ENCODE measurements around the gene RPS6KA2. TPM values are rescaled to one million over a fixed set of nuclear protein-coding genes. Genes with fewer than 3 reads are reported as not detected.

The RPS6KA2 gene
- total and polyA plus RNA-seq, 4 experiments from 2014 or later: 1.1 to 10.6 (median 6.6) TPM

DNA sequence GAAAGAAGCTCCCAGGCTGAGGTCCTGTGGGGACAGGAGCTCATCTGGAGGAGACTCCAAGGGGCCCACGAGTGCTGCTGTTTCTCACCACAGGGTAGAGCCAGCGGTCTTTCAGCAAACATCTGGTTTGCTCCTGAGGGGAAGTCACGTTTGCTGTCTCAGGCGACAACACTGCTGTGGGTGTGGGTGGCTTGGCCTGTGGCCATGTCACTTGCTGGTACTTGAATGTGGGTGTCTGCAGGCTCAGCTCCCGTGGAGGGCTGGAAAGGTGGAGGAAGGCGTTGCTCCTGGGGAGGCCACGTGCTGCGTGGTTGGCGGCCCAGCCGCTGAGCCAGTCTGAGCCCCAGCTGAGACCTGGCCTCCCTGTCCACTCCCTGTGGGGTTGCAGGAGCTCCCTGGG, 191.5 kb downstream of the RPS6KA2 start:
- H3K4me3 Mint-ChIP-seq: peak overlapping the region in 3 of 8 donors; percentile 26 to 83 (median 36)
- CTCF ChIA-PET (ENCODE audit: partially characterized antibody): interaction anchor here (0.8 to 3.5 kb wide), 17 partner anchors 16 to 554 kb away, joined by 3 to 21 read pairs (median 3); partner anchors contain the start of gene RPS6KA2
- no peaks in the 10 kb centered on the region for H3K9me3 Mint-ChIP-seq
- H3K27ac Mint-ChIP-seq: peak overlapping the region in 6 of 7 donors; percentile 9 to 89 (median 72)
- POLR2A ChIA-PET (ENCODE audit: partially characterized antibody): interaction anchor here (0.6 to 2.3 kb wide), 7 partner anchors 16 to 192 kb away, joined by 3 to 11 read pairs (median 4); partner anchors contain the start of gene RPS6KA2
- H3K27me3 Mint-ChIP-seq: no peaks in the 10 kb centered on the region
- H3K4me3 ChIP-seq (ENCODE audit: low read length in 2 of 2): no peak overlapping the region
- no peak overlapping the region for H3K27ac ChIP-seq (ENCODE audit: low read depth, low read length)
- peak; percentile 26 to 58 (median 43) for DNase-seq
- no peaks in the 10 kb centered on the region for H3K27me3 ChIP-seq (ENCODE audit: insufficient read depth, low read length)
- peaks cover 23% of the 10 kb centered on the region for H3K4me1 ChIP-seq (ENCODE audit: insufficient read depth, low read length)
- peaks cover 16 to 33% (median 26%) of the 10 kb centered on the region in 4 donors for H3K4me1 Mint-ChIP-seq
- H3K36me3 ChIP-seq (ENCODE audit: insufficient read depth, low read length): no peaks in the 10 kb centered on the region
- no peaks in the 10 kb centered on the region for H3K9me3 ChIP-seq (ENCODE audit: control insufficient read depth in 1 of 2, low read length in 2 of 2)
- peaks cover 1 to 7% of the 10 kb centered on the region in 2 donors for H3K36me3 Mint-ChIP-seq
- intact Hi-C loops (cut with micrococcal nuclease): loop anchor here (1.0 to 2.0 kb wide), 2 partner anchors 17 to 77 kb away; no protein-coding TSS in a partner anchor

GRCh38 chr6:166434336-166434735, 192.7 kb downstream of the RPS6KA2 start:
- Mint-ChIP-seq H3K4me3 (no peak overlapping the region), H3K27ac (peak overlapping the region in 3 of 7 donors; percentile 3 to 77 (median 30)), H3K9me3 (peaks cover 0 to 2% (median 0%) of the 10 kb centered on the region in 8 donors), H3K36me3 (peaks cover 1 to 10% of the 10 kb centered on the region in 2 donors), H3K4me1 (peaks cover 11 to 24% (median 17%) of the 10 kb centered on the region in 4 donors), H3K27me3 (no peaks in the 10 kb centered on the region)
- H3K4me3 ChIP-seq (ENCODE audit: low read length in 2 of 2): no peak overlapping the region
- DNase-seq: no peak
- H3K36me3 ChIP-seq (ENCODE audit: insufficient read depth, low read length): no peaks in the 10 kb centered on the region
- H3K4me1 ChIP-seq (ENCODE audit: insufficient read depth, low read length): peaks cover 16% of the 10 kb centered on the region
- intact Hi-C loops (cut with micrococcal nuclease): loop anchor here (2.0 kb wide), 1 partner anchor 16 kb away; no protein-coding TSS in a partner anchor
- H3K9me3 ChIP-seq (ENCODE audit: control insufficient read depth in 1 of 2, low read length in 2 of 2): no peaks in the 10 kb centered on the region
- ChIA-PET CTCF (ENCODE audit: partially characterized antibody) (interaction anchor here (1.4 to 3.5 kb wide), 3 partner anchors 35 to 59 kb away, joined by 3 to 19 read pairs (median 7); no protein-coding TSS in a partner anchor), POLR2A (ENCODE audit: partially characterized antibody) (interaction anchor here (2.3 kb wide), 1 partner anchor 15 kb away, joined by 11 read pairs; no protein-coding TSS in a partner anchor)
- H3K27ac ChIP-seq (ENCODE audit: low read depth, low read length): no peak overlapping the region
- H3K27me3 ChIP-seq (ENCODE audit: insufficient read depth, low read length): no peaks in the 10 kb centered on the region

DNA sequence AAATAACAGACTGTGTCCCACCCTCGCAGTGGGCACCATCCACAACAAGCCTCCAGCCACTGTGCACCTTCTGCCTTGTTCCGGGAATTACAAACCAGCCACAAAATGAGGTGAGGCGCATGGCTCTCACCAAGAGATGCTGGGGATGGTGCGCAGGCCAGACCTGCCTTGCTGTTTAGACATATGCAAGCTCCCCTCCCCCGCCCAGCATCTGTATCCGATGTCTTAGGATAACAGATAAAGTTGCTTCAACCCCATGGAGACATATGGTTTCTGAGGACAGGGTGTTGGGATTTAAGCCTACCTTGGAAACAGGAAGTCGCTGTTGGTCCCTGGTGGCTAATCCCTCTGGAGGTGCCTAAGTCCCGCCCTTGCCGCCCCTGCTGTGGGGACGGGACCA, 194.0 kb downstream of the RPS6KA2 start:
- Mint-ChIP-seq H3K27ac (no peak overlapping the region), H3K4me3 (no peak overlapping the region), H3K27me3 (no peaks in the 10 kb centered on the region), H3K36me3 (peaks cover 3 to 8% of the 10 kb centered on the region in 2 donors), H3K9me3 (peaks cover 0 to 5% (median 0%) of the 10 kb centered on the region in 8 donors), H3K4me1 (peaks cover 8 to 20% (median 13%) of the 10 kb centered on the region in 4 donors)
- ChIA-PET POLR2A (ENCODE audit: partially characterized antibody) (interaction anchor here (1.2 kb wide), 1 partner anchor 14 kb away, joined by 3 read pairs; no protein-coding TSS in a partner anchor), CTCF (ENCODE audit: partially characterized antibody) (interaction anchor here (0.8 to 3.5 kb wide), 2 partner anchors 17 to 33 kb away, joined by 3 to 19 read pairs; no protein-coding TSS in a partner anchor)
- H3K4me3 ChIP-seq (ENCODE audit: low read length in 2 of 2): no peak overlapping the region
- intact Hi-C loops (cut with micrococcal nuclease): no loop called here
- no peak for DNase-seq
- no peaks in the 10 kb centered on the region for H3K27me3 ChIP-seq (ENCODE audit: insufficient read depth, low read length)
- peaks cover 15% of the 10 kb centered on the region for H3K4me1 ChIP-seq (ENCODE audit: insufficient read depth, low read length)
- no peaks in the 10 kb centered on the region for H3K9me3 ChIP-seq (ENCODE audit: control insufficient read depth in 1 of 2, low read length in 2 of 2)
- no peaks in the 10 kb centered on the region for H3K36me3 ChIP-seq (ENCODE audit: insufficient read depth, low read length)
- no peak overlapping the region for H3K27ac ChIP-seq (ENCODE audit: low read depth, low read length)

GRCh38 chr6:166430269-166430668, 196.8 kb downstream of the RPS6KA2 start:
- Histone ChIP-seq H3K4me1 (ENCODE audit: insufficient read depth, low read length) (peaks cover 2% of the 10 kb centered on the region), H3K27ac (ENCODE audit: low read depth, low read length) (no peak overlapping the region), H3K27me3 (ENCODE audit: insufficient read depth, low read length) (no peaks in the 10 kb centered on the region), H3K9me3 (ENCODE audit: control insufficient read depth in 1 of 2, low read length in 2 of 2) (no peaks in the 10 kb centered on the region), H3K36me3 (ENCODE audit: insufficient read depth, low read length) (no peaks in the 10 kb centered on the region), H3K4me3 (ENCODE audit: low read length in 2 of 2) (no peak overlapping the region)
- DNase-seq: no peak
- POLR2A ChIA-PET (ENCODE audit: partially characterized antibody): interaction anchor here (0.7 to 1.2 kb wide), 3 partner anchors 8 to 26 kb away, joined by 3 to 4 read pairs (median 3); no protein-coding TSS in a partner anchor
- H3K27me3 Mint-ChIP-seq: no peaks in the 10 kb centered on the region
- peaks cover 3 to 7% of the 10 kb centered on the region in 2 donors for H3K36me3 Mint-ChIP-seq
- H3K4me1 Mint-ChIP-seq: peaks cover 0 to 1% (median 1%) of the 10 kb centered on the region in 4 donors
- CTCF ChIA-PET (ENCODE audit: partially characterized antibody): interaction anchor here (0.7 to 1.6 kb wide), 3 partner anchors 8 to 29 kb away, joined by 3 to 4 read pairs (median 3); no protein-coding TSS in a partner anchor
- peak overlapping the region in 1 of 7 donors; percentile 65 for H3K27ac Mint-ChIP-seq
- no peak overlapping the region for H3K4me3 Mint-ChIP-seq
- intact Hi-C loops (cut with micrococcal nuclease): no loop called here
- peaks cover 0 to 5% (median 0%) of the 10 kb centered on the region in 8 donors for H3K9me3 Mint-ChIP-seq

DNA sequence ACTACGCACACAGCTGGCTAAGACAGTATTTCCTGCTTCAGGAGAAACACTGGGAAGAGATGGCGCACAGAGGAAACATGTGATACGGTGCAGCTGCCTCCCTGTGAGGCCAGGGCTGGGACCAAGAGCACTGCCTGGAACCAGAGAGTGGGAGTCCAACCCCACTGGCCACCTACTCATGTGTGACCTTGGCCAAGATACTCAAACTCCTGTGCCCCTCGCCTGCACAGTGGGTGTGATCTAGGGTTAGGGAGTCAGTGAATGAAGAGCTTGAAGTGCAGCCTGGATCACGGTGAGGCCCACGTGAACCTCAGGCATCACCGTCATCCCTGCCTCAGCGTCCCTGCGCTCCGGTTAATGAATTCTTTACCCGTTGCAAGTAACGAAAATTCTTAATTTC, 202.6 kb downstream of the RPS6KA2 start:
- intact Hi-C loops (cut with micrococcal nuclease): no loop called here
- Mint-ChIP-seq H3K4me1 (peaks cover 12 to 23% (median 21%) of the 10 kb centered on the region in 4 donors), H3K4me3 (no peak overlapping the region), H3K27me3 (no peaks in the 10 kb centered on the region), H3K36me3 (peaks cover 0 to 4% of the 10 kb centered on the region in 2 donors), H3K27ac (no peak overlapping the region), H3K9me3 (peaks cover 0 to 3% (median 0%) of the 10 kb centered on the region in 8 donors)
- peaks cover 23% of the 10 kb centered on the region for H3K4me1 ChIP-seq (ENCODE audit: insufficient read depth, low read length)
- POLR2A ChIA-PET (ENCODE audit: partially characterized antibody): no interaction called here
- H3K4me3 ChIP-seq (ENCODE audit: low read length in 2 of 2): no peak overlapping the region
- DNase-seq: no peak
- no peaks in the 10 kb centered on the region for H3K36me3 ChIP-seq (ENCODE audit: insufficient read depth, low read length)
- H3K27ac ChIP-seq (ENCODE audit: low read depth, low read length): no peak overlapping the region
- no peaks in the 10 kb centered on the region for H3K27me3 ChIP-seq (ENCODE audit: insufficient read depth, low read length)
- no peaks in the 10 kb centered on the region for H3K9me3 ChIP-seq (ENCODE audit: control insufficient read depth in 1 of 2, low read length in 2 of 2)
- CTCF ChIA-PET (ENCODE audit: partially characterized antibody): interaction anchor here (1.1 kb wide), 1 partner anchor 23 kb away, joined by 3 read pairs; no protein-coding TSS in a partner anchor

DNA sequence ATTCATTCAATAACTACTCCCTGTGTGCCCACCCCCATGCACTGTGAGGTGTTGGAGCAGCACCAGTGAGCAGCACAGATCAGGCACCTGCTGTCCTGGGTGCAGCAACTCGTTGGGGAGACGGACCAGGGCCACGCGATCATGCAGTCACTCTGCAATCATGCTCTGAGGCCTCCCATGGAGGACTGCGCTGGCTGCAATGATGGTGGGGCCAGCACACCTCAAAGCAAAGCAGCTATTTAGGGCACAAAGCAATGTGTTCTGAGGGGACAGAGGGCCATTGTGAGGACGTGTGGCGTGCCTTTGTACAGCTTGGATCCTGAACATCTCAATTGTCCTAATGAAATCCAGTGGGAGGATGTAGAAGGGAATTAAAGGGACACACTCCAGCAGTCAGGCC, 203.3 kb downstream of the RPS6KA2 start:
- Mint-ChIP-seq H3K9me3 (peaks cover 0 to 3% (median 0%) of the 10 kb centered on the region in 8 donors), H3K4me3 (no peak overlapping the region), H3K4me1 (peaks cover 19 to 29% (median 27%) of the 10 kb centered on the region in 4 donors), H3K36me3 (peaks cover 0 to 6% of the 10 kb centered on the region in 2 donors), H3K27me3 (no peaks in the 10 kb centered on the region), H3K27ac (peak overlapping the region in 1 of 7 donors; percentile 13)
- POLR2A ChIA-PET (ENCODE audit: partially characterized antibody): no interaction called here
- peaks cover 29% of the 10 kb centered on the region for H3K4me1 ChIP-seq (ENCODE audit: insufficient read depth, low read length)
- no peak overlapping the region for H3K4me3 ChIP-seq (ENCODE audit: low read length in 2 of 2)
- H3K36me3 ChIP-seq (ENCODE audit: insufficient read depth, low read length): no peaks in the 10 kb centered on the region
- intact Hi-C loops (cut with micrococcal nuclease): no loop called here
- no peaks in the 10 kb centered on the region for H3K27me3 ChIP-seq (ENCODE audit: insufficient read depth, low read length)
- CTCF ChIA-PET (ENCODE audit: partially characterized antibody): interaction anchor here (3.2 kb wide), 1 partner anchor 23 kb away, joined by 13 read pairs; no protein-coding TSS in a partner anchor
- no peak overlapping the region for H3K27ac ChIP-seq (ENCODE audit: low read depth, low read length)
- H3K9me3 ChIP-seq (ENCODE audit: control insufficient read depth in 1 of 2, low read length in 2 of 2): no peaks in the 10 kb centered on the region
- DNase-seq: no peak

GRCh38 chr6:166423051-166423745, 203.9 kb downstream of the RPS6KA2 start:
- Mint-ChIP-seq H3K4me3 (no peak overlapping the region), H3K9me3 (no peaks in the 10 kb centered on the region), H3K27ac (peak overlapping the region in 1 of 7 donors; percentile 13), H3K4me1 (peaks cover 24 to 35% (median 32%) of the 10 kb centered on the region in 4 donors), H3K27me3 (no peaks in the 10 kb centered on the region), H3K36me3 (peaks cover 0 to 6% of the 10 kb centered on the region in 2 donors)
- Histone ChIP-seq H3K27me3 (ENCODE audit: insufficient read depth, low read length) (no peaks in the 10 kb centered on the region), H3K4me3 (ENCODE audit: low read length in 2 of 2) (no peak overlapping the region), H3K4me1 (ENCODE audit: insufficient read depth, low read length) (peaks cover 35% of the 10 kb centered on the region), H3K9me3 (ENCODE audit: control insufficient read depth in 1 of 2, low read length in 2 of 2) (no peaks in the 10 kb centered on the region), H3K36me3 (ENCODE audit: insufficient read depth, low read length) (no peaks in the 10 kb centered on the region), H3K27ac (ENCODE audit: low read depth, low read length) (no peak overlapping the region)
- CTCF ChIA-PET (ENCODE audit: partially characterized antibody): interaction anchor here (3.2 kb wide), 1 partner anchor 23 kb away, joined by 13 read pairs; no protein-coding TSS in a partner anchor
- DNase-seq: no peak
- POLR2A ChIA-PET (ENCODE audit: partially characterized antibody): no interaction called here
- intact Hi-C loops (cut with micrococcal nuclease): no loop called here

Data from CD4-positive, alpha-beta memory T cell (primary cell).